ENCODE measurements around the gene ZBTB16. TPM values are rescaled to one million over a fixed set of nuclear protein-coding genes. Genes with fewer than 3 reads are reported as not detected.

Gene ZBTB16
- total RNA-seq, 1 experiment from 2014 or later: not detected

GRCh38 chr11:114063829-114064201, 4.3 kb downstream of the ZBTB16 start:
- DNase-seq (ENCODE audit: low spot score): no peak

- no peak for DNase-seq (ENCODE audit: low spot score)
Observed at GRCh38 chr11:114064216-114064615, 4.7 kb downstream of the ZBTB16 start.

GRCh38 chr11:114065094-114065493, 5.6 kb downstream of the ZBTB16 start:
- DNase-seq (ENCODE audit: low spot score): no peak

GRCh38 chr11:114066046-114066648, 6.6 kb downstream of the ZBTB16 start:
- DNase-seq (ENCODE audit: low spot score): no peak

GRCh38 chr11:114068327-114068726, 8.8 kb downstream of the ZBTB16 start:
- no peak for DNase-seq (ENCODE audit: low spot score)

GRCh38 chr11:114070464-114071139, 11.1 kb downstream of the ZBTB16 start:
- DNase-seq (ENCODE audit: low spot score): no peak

- no peak for DNase-seq (ENCODE audit: low spot score)
Observed at GRCh38 chr11:114073007-114073827, 13.7 kb downstream of the ZBTB16 start.

- no peak for DNase-seq (ENCODE audit: low spot score)
Observed at GRCh38 chr11:114073828-114074381, 14.4 kb downstream of the ZBTB16 start.

- no peak for DNase-seq (ENCODE audit: low spot score)
Observed at GRCh38 chr11:114074546-114075343, 15.2 kb downstream of the ZBTB16 start.

GRCh38 chr11:114075344-114075610, 15.8 kb downstream of the ZBTB16 start:
- DNase-seq (ENCODE audit: low spot score): no peak

GRCh38 chr11:114075891-114076441, 16.5 kb downstream of the ZBTB16 start:
- no peak for DNase-seq (ENCODE audit: low spot score)

GRCh38 chr11:114076921-114077331, 17.4 kb downstream of the ZBTB16 start:
- no peak for DNase-seq (ENCODE audit: low spot score)

- no peak for DNase-seq (ENCODE audit: low spot score)
Observed at GRCh38 chr11:114077482-114078305, 18.2 kb downstream of the ZBTB16 start.

- no peak for DNase-seq (ENCODE audit: low spot score)
Observed at GRCh38 chr11:114078423-114078822, 18.9 kb downstream of the ZBTB16 start.

- DNase-seq (ENCODE audit: low spot score): no peak
Observed at GRCh38 chr11:114079511-114080065, 20.1 kb downstream of the ZBTB16 start.

- DNase-seq (ENCODE audit: low spot score): no peak
Observed at GRCh38 chr11:114080219-114080618, 20.7 kb downstream of the ZBTB16 start.

- DNase-seq (ENCODE audit: low spot score): no peak
Observed at GRCh38 chr11:114080769-114081168, 21.3 kb downstream of the ZBTB16 start.

- no peak for DNase-seq (ENCODE audit: low spot score)
Observed at GRCh38 chr11:114081641-114082414, 22.3 kb downstream of the ZBTB16 start.

GRCh38 chr11:114082415-114082748, 22.9 kb downstream of the ZBTB16 start:
- DNase-seq (ENCODE audit: low spot score): no peak

GRCh38 chr11:114082767-114083181, 23.3 kb downstream of the ZBTB16 start:
- DNase-seq (ENCODE audit: low spot score): no peak

Data from HT-29 (cell line).